Measurements from ENCODE around the gene CCNT1.
A peak's percentile ranks its signal among the peaks of the same experiment; 100 is the strongest.
"Not testable (repeated sequence)": the region's sequence is repeated elsewhere in the genome, so short reads cannot be mapped to it uniquely, and the experiment has no call there.

The CCNT1 gene

DNA sequence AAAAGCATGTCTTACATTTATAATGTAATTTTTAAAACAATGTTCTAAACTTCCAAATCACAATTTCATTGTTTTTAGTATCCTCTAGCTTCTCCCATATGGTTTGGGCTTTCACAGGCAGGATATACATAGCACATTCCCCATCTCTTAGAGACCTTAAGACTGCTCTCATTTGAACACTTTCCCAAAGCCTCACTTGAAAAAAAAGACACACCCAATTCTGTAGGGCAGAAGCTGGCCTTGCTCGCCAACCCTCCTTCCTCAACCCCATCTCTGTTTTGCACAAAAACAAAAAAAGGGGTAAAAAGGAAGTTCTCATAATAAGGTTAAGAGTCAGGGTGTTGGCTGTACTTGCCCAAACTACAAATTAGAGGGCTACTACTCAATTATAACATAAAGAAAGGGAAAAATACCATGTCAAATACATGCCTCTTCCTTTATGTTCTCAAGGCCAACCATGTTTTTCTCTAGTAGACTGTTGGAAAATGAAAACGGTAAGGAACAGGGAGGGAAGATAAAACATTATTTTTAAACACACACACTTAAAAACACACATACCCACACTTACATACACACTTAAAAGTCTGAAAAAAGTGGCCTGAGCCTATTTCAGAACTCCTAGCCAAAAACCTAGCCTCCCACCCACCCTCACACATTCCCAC, 24.6 kb downstream of the CCNT1 start:
- no peak for DNase-seq (ENCODE audit: low read depth in 1 of 2, low spot score in 1 of 2)

- no peak for DNase-seq (ENCODE audit: low read depth in 1 of 2, low spot score in 1 of 2)
These were observed 25.5 kb downstream of the CCNT1 start for GRCh38 chr12:48690990-48691389.

- DNase-seq (ENCODE audit: low read depth in 1 of 2, low spot score in 1 of 2), result no peak
These were observed 26.1 kb downstream of the CCNT1 start for GRCh38 chr12:48690436-48690835.

DNA sequence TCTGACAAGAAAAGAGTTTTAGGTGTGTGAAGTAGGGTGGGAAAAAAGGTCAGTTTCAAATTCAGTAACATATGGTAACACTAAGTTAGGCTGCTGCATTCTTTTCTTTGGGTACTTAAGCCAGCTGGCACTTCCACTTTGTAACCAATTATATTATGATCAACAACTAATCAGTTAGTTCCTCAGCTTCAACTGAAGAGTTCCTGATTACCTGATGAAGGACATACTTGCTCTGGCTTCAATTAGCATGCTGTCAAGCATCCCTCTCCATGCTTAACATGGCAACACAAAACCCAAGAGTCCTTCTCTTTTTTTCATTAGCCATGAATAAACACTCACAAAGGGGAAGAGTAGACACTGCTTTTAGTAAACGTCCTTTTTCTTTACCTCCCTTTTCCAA, 27.7 kb downstream of the CCNT1 start:
- DNase-seq (ENCODE audit: low read depth in 1 of 2, low spot score in 1 of 2), result no peak

GRCh38 chr12:48687592-48687991, 28.9 kb downstream of the CCNT1 start:
- DNase-seq (ENCODE audit: low read depth in 1 of 2, low spot score in 1 of 2), result no peak

GRCh38 chr12:48686615-48687334, 29.7 kb downstream of the CCNT1 start:
- DNase-seq (ENCODE audit: low read depth in 1 of 2, low spot score in 1 of 2), result no peak

DNA sequence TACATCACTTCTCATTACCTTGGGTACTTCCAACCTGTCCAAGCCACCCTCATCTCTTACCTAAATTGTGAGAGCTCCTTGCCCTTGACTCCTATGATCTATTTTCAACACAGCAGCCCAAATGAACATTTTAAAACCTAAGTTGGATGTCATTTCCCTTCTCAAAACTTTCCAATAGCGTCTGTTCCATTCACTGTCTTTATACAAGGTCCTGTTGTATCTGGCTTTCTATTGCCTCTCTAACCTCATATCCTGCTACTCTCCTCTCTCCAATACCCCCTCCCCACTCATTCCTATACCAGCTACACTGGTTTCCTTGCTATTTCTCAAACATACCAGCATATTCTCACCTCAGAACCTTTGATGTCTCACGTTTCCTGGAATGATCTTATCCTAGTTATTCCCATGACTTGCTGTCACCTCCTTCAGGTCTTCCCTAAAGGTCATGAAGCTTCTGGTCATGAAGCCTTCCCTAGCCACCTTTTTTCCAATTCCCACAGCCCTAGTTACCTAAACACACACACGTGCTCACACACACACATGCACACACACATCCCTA, 30.4 kb downstream of the CCNT1 start:
- DNase-seq (ENCODE audit: low read depth in 1 of 2, low spot score in 1 of 2), result no peak

- DNase-seq (ENCODE audit: low read depth in 1 of 2, low spot score in 1 of 2), result no peak
These were observed 33.0 kb downstream of the CCNT1 start for GRCh38 chr12:48683534-48683933.

DNA sequence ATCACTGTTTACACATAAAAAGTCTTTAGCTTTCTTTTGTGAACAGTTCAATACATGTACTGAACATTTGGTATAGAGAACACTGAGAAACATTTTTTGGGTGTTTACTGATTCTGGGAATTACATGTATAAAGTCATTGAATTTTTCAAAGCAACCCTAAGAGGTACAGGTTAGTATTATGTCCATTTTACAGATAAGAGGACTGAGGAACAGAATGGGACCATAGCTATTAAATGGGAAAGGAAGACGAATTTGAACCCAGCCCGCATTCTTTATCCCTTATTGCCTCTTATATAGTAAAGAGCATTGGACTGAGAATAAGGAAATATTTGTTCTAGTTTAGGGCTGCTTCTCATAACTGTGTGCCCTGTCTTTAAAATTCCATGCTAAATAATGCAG, 33.6 kb downstream of the CCNT1 start:
- DNase-seq (ENCODE audit: low read depth in 1 of 2, low spot score in 1 of 2), result no peak

GRCh38 chr12:48682533-48682905, 34.0 kb downstream of the CCNT1 start:
- DNase-seq (ENCODE audit: low read depth in 1 of 2, low spot score in 1 of 2), result not testable (repeated sequence)

DNA sequence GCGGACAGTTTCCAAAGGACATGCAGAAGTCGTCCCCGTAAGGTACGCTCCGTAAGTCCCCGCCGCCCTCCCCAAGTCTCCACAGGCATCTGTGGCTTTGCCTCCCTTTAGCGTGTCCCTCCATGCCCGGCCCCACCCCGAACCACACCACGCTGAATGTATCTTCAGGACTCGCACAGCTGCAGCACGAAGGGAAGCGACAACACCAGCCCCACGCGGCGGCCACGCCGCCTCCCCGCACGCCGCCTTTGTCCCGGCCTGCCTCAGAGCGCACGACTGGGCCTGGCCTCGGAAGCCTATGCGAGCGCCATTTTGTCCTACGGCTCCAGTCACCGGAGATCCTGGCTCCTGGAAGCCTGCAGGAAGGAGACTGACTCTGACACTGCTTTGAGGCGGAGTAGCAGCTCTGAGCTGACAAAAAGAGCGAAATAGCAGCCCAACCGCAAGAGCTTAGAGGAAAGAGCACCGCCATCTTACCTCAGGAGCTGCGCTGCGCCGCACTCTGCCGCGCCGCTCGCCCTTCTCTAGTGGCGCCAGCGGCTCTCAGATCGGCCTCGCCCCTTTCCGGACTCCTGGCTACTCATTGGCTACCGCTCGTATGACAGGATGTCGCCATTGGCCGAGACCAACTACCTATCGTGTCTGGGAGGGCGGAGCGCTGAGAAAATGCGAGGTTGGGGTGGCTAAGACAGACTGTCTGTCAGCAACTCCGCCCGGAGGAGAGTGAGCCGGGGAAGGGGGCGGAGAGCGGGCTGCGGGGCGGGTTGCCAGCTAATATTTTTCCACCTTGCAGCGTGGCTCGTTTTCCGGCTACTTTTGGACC, 34.6 kb downstream of the CCNT1 start, which contains the start of gene KANSL2:
Gene KANSL2, minus strand, starts transcription at position 529 of the 823 bp plus-strand sequence. CDS start 606 bp downstream, outside the sequence.
- peak; percentile 89 to 90 for DNase-seq (ENCODE audit: low read depth in 1 of 2, low spot score in 1 of 2)

- DNase-seq (ENCODE audit: low read depth in 1 of 2, low spot score in 1 of 2), result no peak
These were observed 35.2 kb downstream of the CCNT1 start for GRCh38 chr12:48681399-48681709.

DNA sequence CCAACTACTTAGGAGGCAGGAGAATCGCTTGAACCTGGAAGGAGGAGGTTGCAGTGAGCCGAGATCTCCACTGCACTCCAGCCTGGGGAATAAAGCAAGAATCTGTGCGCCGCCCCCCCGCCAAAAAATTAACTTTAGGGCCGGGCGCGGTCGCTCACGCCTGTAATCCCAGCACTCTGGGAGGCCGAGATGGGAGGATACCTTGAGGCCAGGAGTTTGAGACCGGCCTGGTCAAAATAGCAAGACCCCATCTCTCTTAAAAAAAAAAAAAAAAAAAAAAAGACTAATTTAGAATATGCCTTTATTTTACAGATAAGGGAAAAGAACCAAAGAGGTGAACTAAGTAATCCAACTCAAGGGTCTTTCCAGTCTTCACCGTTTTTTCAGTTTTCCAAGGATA, 35.6 kb downstream of the CCNT1 start:
- DNase-seq (ENCODE audit: low read depth in 1 of 2, low spot score in 1 of 2), result no peak

DNA sequence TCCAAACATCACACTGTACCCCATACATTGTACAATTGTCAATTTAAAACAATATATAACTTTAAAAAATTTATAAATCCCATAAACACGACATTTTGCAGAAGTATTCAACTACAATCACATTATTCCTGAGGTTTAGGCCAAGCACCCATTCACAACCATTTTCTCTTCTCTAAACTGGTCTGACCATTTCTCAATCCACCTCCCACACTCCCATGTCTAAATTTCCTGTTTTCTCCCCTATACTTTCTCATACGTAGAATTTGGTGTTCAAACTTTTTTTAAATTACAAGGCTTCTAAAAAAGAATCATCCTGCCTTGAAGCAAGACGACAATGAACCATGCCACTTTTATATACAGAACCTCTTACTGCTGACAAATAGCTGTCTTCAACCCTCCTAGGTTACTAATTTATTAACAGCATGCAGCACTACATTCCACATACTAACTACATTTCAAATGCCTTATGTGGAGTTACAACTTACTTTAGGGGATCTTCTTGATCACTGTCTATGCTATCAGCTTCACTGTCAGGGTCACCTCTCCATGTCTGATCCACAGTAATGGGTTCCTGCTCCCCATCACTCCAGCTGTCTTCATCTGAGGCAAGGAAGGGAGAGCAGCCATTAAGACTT, 37.8 kb downstream of the CCNT1 start:
- no peak for DNase-seq (ENCODE audit: low read depth in 1 of 2, low spot score in 1 of 2)

- no peak for DNase-seq (ENCODE audit: low read depth in 1 of 2, low spot score in 1 of 2)
These were observed 45.2 kb downstream of the CCNT1 start for GRCh38 chr12:48671231-48671856.

DNA sequence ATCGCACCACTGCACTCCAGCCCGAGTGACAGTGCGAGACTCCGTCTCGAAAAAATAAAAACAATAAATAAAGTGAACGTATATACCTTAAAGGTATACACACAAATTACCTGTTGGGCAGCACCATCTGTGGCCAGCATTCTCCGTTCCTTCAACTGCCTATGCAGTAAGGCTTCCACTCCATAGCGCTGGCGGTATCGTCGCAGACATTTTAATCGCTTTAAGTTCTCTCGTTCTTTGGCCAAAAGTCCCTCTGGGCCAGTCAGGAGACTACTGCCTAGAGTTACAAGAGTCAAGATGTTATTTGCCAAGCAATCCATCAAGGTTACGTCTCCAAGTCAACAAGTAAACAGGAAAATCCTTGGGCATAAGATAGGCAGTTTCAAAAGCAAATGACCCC, 47.5 kb downstream of the CCNT1 start:
- DNase-seq (ENCODE audit: low read depth in 1 of 2, low spot score in 1 of 2), result no peak

DNA sequence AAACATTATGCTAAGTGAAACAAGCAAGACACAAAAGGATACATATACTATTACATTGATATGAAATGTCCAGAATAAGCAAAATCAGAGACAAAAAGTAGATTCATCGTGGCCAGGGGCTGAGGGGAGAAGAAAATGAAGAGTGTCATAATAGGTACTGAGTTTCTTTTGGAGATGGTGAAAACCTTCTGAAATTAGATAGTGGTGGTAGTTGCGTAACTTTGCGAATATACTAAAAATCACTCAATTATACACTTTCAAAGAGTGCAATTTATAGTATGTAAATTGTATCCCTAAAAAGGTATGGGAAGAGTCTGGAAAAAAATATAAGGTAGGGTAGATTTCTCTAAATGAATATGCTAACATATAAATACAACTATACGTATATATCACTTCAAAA, 56.6 kb downstream of the CCNT1 start:
- DNase-seq (ENCODE audit: low read depth in 1 of 2, low spot score in 1 of 2), result no peak

GRCh38 chr12:48651681-48652080, 64.8 kb downstream of the CCNT1 start:
- no peak for DNase-seq (ENCODE audit: low read depth in 1 of 2, low spot score in 1 of 2)

DNA sequence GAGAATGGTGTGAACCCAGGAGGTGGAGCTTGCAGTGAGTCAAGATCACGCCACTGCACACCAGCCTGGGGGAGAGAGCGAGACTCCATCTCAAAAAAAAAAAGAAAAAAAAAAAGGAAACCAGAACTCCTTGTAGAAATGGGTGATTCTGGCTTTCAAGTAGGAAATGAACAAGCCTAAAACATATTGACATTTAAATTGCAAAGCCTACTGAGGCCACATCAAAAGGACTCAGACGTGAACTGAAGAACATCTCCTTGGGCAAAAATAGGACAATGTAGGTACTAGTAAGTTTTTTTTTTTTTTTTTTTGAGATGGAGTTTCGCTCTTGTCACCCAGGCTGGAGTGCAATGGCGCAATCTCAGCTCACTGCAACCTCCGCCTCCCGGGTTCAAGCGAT, 71.2 kb downstream of the CCNT1 start:
- not testable (repeated sequence) for DNase-seq (ENCODE audit: low read depth in 1 of 2, low spot score in 1 of 2)

DNA sequence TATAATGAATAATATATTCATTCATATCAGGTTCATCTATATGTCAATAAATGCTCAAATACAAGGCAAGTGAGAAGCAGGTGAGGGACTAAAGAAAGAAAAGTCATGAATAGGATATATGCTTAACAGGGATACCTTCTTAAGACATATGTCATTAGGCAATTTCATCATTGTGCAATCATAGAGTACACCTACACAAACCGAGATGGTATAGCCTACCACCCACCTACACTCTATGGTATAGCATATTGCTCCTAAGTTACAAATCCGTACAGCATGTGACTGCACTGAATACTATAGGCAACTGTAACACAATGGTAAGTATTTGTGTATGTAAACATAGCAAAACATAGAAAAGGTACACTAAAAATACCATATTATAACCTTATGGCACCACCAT, 73.5 kb downstream of the CCNT1 start:
- DNase-seq (ENCODE audit: low read depth in 1 of 2, low spot score in 1 of 2), result no peak

Data from stimulated activated CD4-positive, alpha-beta T cell treated with anti-CD3 and anti-CD28 coated beads, Interleukin-15, amount 100 ng/mL, for 1 hour (primary cell).